NCI-H2196 (cell line): ENCODE results near the gene DNAJC25.

ENCODE experiments used
- DNase-seq: peaks from one replicate; lab custom pipeline; 2025; ENCODE audit not compliant: unreplicated experiment; lab: John Stamatoyannopoulos, UW

The DNAJC25 gene

GRCh38 chr9:111627260-111627963 lies 3.7 kb upstream of the DNAJC25 start:
- no peak for DNase-seq

GRCh38 chr9:111628411-111628810 lies 2.7 kb upstream of the DNAJC25 start:
- no peak for DNase-seq

GRCh38 chr9:111630182-111630963 lies 761 bp upstream of the DNAJC25 start:
- DNase-seq: no peak

DNA sequence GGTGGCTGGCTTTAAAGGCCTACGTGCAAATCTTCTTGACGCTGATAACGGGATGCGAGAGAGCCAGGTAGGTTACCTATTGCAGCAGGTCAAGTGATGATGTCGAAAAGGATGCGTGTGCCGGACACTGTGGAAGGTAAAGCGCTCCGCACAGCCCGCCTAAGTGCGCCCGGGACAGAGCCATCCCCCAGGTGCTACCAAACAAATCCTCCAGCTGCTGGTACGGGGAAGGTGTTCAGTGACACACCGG lies 245 bp upstream of the DNAJC25 start:
- no peak for DNase-seq

GRCh38 chr9:111632060-111632459 lies 926 bp downstream of the DNAJC25 start:
- DNase-seq: no peak

DNA sequence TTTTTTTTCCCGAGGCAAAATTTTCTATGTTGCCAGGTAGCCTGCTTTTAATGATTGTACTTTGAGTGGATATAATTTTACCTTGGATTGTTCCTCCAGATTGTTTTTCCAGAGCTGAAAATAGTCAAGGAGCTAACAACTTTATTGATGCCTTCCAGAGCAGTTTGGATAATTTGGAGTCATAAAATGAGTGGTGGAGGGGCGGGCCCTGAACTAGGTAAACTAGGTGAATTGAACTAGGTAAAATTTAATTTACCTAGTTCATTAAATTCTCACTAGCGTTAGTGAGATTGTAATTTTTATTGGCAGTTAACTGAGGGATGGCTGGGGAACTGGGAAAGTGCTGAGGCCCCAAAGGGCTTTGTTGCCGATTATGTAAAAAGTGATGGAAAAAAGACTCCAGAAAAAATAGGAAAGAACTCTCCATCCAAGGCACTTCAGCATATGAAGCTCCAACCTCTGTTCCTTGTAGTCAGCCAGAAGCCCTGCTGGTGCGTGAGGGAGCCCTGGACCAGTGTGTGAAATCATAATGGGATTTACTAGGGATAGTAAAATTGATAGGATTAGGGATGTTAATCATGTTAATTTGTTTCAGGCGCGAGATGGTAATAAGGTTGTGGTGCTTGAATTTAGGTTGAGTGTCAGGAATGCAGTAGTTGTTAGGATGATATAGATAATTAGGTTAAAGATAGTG lies 1.7 kb downstream of the DNAJC25 start:
- no peak for DNase-seq

- no peak for DNase-seq
Measured at GRCh38 chr9:111633389-111633736, 2.2 kb downstream of the DNAJC25 start.

GRCh38 chr9:111634860-111635259 lies 3.7 kb downstream of the DNAJC25 start:
- DNase-seq: no peak

GRCh38 chr9:111637421-111637950 lies 6.4 kb downstream of the DNAJC25 start:
- DNase-seq: no peak

DNA sequence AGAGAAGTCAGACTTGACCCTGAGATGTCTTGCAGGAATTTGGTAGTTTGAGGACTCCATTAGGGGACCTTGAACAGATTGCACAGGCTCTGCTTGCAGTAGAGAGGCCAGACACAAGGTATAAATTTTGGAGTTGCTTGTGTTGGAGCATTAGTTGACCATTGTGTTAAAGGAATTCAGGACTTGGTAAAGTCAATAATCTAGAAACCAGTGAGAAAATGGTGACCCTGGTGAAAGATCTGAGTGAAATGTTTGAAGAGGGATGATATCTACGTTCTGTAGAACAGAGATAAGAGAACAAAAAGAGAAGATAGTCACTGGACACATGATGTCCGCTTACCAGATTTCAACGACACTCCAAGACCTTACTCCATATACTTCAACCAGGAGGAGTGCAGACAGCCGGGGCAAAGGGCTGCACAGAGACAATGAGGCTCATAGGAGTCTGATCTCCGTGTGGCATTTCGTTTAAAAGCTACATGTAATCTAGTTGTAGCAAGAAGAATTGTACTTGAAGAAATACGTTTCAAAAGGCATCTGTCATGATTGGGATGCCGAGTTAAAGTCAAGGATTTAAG lies 13.2 kb downstream of the DNAJC25 start:
- DNase-seq: no peak

DNA sequence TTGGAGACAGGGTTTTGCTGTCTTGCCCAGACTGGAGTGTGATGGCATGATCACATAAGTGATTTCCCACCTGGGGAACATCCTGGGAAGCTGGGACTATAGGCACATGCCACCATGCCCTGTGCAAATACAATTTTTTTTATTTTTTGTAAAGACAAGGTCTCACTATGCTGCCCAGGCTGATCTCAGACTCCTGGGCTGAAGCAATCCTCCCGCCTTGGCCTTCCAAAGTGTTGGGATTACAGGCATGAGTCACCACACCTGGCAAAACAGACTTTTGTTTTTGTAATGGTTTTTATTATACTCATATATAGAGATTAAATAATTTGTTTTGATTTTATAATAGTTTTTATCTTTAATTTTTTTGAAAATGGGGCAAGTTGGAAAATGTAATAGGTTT lies 14.7 kb downstream of the DNAJC25 start:
- DNase-seq: no peak

- no peak for DNase-seq
Measured at GRCh38 chr9:111646417-111646816, 15.3 kb downstream of the DNAJC25 start.

DNA sequence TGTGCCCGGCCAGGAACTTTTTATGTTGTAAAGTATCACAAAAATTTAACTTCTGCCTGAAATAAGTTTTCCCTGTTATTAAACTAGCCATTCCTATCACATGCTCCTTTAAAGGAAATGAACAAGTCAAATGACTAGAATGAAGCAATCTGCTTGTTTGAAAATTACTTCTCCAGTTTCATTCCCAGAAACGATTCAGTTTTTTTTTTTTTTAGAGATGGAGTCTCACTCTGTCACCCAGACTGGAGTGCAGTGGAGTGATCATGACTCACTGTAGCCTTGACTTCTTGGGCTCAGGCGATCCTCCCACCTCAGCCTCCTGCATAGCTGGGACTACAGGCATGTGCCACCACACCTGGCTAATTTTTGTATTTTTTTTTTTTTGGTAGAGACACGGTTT lies 16.9 kb downstream of the DNAJC25 start:
- no peak for DNase-seq

DNA sequence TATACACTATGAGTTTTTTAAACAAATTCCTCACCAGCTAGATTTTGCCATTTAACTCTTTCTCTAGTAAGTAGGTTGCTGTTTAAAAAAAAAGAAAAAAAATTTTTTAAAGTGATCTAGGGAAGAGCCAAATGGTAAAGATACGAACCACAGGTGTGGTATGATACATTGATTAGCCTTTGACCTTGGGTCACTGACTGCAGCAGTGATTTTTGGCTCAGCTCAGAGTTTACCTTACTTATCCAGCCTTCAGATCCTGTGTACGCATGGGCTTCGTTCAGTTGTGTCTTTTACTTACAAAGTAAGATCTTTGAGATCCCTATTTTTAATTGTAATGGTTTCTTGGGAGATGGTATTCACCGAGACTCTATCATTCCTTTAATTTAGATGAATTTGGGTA lies 17.9 kb downstream of the DNAJC25 start:
- DNase-seq: no peak

GRCh38 chr9:111657051-111657450 lies 25.9 kb downstream of the DNAJC25 start:
- DNase-seq: no peak

GRCh38 chr9:111658943-111659342 lies 27.8 kb downstream of the DNAJC25 start:
- no peak for DNase-seq

GRCh38 chr9:111659691-111660090 lies 28.6 kb downstream of the DNAJC25 start:
- no peak for DNase-seq

GRCh38 chr9:111661150-111661801 lies 30.1 kb downstream of the DNAJC25 start, which contains the start of gene GNG10:
Gene GNG10 (plus strand): TSS chr9:111661605. CDS start chr9:111661635, 30 bp downstream.
- DNase-seq: peak; percentile 43

DNA sequence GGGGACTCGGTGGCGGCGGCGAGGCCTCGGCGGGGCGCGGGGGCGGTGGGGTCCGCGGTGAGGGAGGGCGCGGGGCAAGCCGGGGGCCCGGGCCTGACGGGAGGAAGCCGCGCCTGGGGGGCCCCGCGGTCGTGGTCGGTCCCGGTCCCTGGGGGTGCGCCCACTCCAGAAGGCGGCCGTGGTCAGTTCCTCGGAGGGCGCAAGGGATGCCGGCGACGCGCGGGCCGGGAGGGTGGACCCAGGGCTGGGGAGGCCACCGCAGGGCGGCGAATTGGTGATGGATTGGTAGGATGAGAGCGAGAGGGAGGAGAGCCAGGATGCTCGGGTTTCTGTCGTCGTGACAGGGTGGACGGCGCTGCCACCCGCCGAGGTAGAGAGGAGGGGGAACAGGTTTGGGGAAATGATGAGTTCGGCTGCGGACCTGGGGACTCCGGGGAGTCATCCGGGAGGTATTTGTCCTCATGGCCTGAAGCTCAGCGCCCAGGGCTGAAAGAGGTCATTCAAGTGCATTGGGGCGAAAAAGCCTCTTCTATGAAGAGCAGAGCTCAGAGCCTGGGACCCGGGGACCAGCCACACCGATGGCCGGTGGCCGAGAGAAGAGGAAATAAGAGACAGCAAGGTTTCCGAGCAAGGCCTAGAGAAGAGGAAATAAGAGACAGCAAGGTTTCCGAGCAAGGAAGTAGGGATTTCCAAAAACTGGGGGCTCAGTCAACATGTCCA lies 30.8 kb downstream of the DNAJC25 start:
- DNase-seq: peak; percentile 20

DNA sequence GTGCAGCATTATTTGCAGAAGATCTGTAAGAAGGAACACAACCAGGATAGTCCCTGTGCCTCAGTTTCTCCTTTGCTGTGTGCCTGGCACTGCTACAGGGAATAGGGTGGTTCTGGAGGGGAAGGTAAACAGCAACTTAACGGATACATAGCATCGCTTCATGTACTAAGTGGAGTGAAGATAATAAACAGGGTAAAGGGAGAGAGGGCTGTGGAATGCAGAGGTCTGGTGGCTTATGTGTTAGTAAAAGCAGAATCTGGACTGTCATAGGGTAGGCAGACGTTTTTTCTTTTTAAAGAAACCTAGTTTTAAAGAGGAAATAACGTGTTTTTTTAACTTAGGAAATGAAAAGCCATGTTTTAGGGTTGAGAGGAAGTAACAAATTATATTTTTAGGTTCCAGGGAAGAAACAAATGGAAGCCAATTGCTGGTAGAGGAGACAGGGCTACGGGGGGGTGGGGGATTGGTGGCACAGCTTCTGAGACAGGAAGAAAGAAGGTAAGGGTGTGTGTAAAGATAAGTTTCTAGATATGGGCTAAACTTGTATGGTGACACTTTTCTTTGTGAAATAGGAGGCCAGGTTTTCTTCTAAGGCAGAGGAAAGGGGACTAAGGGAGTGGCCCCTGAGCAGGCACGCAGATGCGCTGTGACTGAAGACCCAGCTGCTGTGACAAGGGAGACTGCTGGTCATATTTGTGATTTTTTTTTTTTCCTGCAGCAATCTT lies 31.6 kb downstream of the DNAJC25 start:
- DNase-seq: no peak
